Measurements from ENCODE around the gene PGLYRP4.

Gene PGLYRP4

DNA sequence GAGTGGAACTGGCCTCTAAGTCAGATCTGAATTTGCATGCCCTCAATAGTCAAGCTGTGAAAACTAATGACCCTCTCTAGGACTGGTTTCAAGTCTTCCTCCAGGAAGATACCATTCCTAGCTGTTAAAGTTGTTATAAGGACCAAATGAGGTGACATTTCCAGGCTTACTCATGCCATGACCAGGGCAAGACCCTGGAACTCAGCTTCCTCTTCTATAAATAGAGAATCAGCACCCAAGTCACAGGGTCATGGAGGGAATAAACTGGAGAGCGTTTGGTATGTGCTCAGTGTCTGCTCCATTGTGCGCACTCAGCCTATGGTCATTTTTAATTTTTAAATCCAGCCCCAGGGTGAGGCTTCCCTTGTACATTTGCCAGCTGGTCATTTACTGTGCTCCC lies 11.5 kb upstream of the PGLYRP4 start:
- Histone ChIP-seq H3K9me3 (ENCODE audit: low read length) (no peaks in the 10 kb centered on the region), H3K36me3 (ENCODE audit: insufficient read depth, low read length) (no peaks in the 10 kb centered on the region), H3K27me3 (ENCODE audit: insufficient read depth, low read length) (no peaks in the 10 kb centered on the region), H3K4me2 (ENCODE audit: low read length) (no peak overlapping the region), H3K79me2 (ENCODE audit: insufficient read depth, low read length) (no peaks in the 10 kb centered on the region), H3K9ac (ENCODE audit: low read length) (no peak overlapping the region), H3F3A (ENCODE audit: insufficient read depth, low read length) (no peaks in the 10 kb centered on the region), H3K9me2 (ENCODE audit: low read depth, low read length) (no peaks in the 10 kb centered on the region), H3K4me3 (ENCODE audit: low read depth, low read length, poor library complexity, severe bottlenecking) (no peak overlapping the region), H4K20me1 (ENCODE audit: insufficient read depth, low read length) (no peaks in the 10 kb centered on the region), H3K4me1 (ENCODE audit: insufficient read depth, low read length, severe bottlenecking) (no peaks in the 10 kb centered on the region), H2AFZ (ENCODE audit: low read length) (no peak overlapping the region), H3K27ac (ENCODE audit: low read depth, low read length, poor library complexity, severe bottlenecking) (no peak overlapping the region)
- TF ChIP-seq, protein P1, sequence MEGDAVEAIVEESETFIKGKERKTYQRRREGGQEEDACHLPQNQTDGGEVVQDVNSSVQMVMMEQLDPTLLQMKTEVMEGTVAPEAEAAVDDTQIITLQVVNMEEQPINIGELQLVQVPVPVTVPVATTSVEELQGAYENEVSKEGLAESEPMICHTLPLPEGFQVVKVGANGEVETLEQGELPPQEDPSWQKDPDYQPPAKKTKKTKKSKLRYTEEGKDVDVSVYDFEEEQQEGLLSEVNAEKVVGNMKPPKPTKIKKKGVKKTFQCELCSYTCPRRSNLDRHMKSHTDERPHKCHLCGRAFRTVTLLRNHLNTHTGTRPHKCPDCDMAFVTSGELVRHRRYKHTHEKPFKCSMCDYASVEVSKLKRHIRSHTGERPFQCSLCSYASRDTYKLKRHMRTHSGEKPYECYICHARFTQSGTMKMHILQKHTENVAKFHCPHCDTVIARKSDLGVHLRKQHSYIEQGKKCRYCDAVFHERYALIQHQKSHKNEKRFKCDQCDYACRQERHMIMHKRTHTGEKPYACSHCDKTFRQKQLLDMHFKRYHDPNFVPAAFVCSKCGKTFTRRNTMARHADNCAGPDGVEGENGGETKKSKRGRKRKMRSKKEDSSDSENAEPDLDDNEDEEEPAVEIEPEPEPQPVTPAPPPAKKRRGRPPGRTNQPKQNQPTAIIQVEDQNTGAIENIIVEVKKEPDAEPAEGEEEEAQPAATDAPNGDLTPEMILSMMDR (IDR thresholded peaks at IDR 0.05; ENCODE audit: low read length) = no peak
- no peak for TF ChIP-seq EZH2 (IDR thresholded peaks at IDR 0.05; ENCODE audit: borderline replicate concordance, low read length)

DNA sequence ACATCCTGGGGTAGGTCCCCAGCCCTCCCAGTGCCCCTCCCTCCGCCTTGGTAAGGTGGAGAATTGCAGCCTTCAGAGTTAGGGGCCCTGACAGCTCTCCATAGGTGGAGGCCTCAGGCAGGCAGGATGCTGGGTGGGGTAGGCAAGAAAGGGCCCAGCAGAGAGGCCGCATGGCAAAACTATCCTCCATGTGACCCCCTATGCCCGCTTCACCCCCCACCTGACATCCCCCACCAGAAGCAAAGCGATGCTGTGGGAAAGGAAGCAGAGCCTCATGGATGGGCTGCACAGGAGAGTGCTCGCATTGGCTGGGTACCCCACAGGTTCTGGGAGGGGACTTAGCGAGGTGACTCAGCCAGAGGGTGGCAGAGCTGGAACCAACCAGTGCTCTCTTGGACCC lies 10.6 kb upstream of the PGLYRP4 start:
- no peaks in the 10 kb centered on the region for H4K20me1 ChIP-seq (ENCODE audit: insufficient read depth, low read length)
- H3K4me2 ChIP-seq (ENCODE audit: low read length) = no peak overlapping the region
- no peaks in the 10 kb centered on the region for H3K27me3 ChIP-seq (ENCODE audit: insufficient read depth, low read length)
- no peaks in the 10 kb centered on the region for H3K79me2 ChIP-seq (ENCODE audit: insufficient read depth, low read length)
- H3K36me3 ChIP-seq (ENCODE audit: insufficient read depth, low read length) = no peaks in the 10 kb centered on the region
- no peaks in the 10 kb centered on the region for H3K4me1 ChIP-seq (ENCODE audit: insufficient read depth, low read length, severe bottlenecking)
- no peaks in the 10 kb centered on the region for H3K9me3 ChIP-seq (ENCODE audit: low read length)
- no peak overlapping the region for H2AFZ ChIP-seq (ENCODE audit: low read length)
- no peak overlapping the region for H3K9ac ChIP-seq (ENCODE audit: low read length)
- TF ChIP-seq, protein P1 (IDR thresholded peaks at IDR 0.05; ENCODE audit: low read length) = no peak
- TF ChIP-seq EZH2 (IDR thresholded peaks at IDR 0.05; ENCODE audit: borderline replicate concordance, low read length) = no peak
- no peak overlapping the region for H3K4me3 ChIP-seq (ENCODE audit: low read depth, low read length, poor library complexity, severe bottlenecking)
- no peak overlapping the region for H3K27ac ChIP-seq (ENCODE audit: low read depth, low read length, poor library complexity, severe bottlenecking)
- H3F3A ChIP-seq (ENCODE audit: insufficient read depth, low read length) = no peaks in the 10 kb centered on the region
- H3K9me2 ChIP-seq (ENCODE audit: low read depth, low read length) = no peaks in the 10 kb centered on the region

DNA sequence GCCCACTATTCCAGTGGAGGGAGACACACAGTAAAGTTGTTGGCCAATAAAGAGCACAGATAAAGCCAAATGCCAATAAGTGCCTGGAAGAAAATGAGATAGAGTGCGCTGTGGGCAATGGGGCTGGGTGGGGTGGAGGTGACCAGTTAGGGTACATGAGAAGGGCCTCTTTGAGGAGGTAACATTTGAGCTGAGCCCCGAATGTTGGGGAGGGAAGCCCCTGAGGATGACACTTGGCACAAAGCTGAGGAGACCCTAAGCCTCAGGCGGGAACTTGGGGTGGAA lies 10.0 kb upstream of the PGLYRP4 start:
- H3K36me3 ChIP-seq (ENCODE audit: insufficient read depth, low read length) = no peaks in the 10 kb centered on the region
- no peak overlapping the region for H3K27ac ChIP-seq (ENCODE audit: low read depth, low read length, poor library complexity, severe bottlenecking)
- H3K79me2 ChIP-seq (ENCODE audit: insufficient read depth, low read length) = no peaks in the 10 kb centered on the region
- no peaks in the 10 kb centered on the region for H3K27me3 ChIP-seq (ENCODE audit: insufficient read depth, low read length)
- H3K9me3 ChIP-seq (ENCODE audit: low read length) = no peaks in the 10 kb centered on the region
- no peak overlapping the region for H2AFZ ChIP-seq (ENCODE audit: low read length)
- no peaks in the 10 kb centered on the region for H3K4me1 ChIP-seq (ENCODE audit: insufficient read depth, low read length, severe bottlenecking)
- H3F3A ChIP-seq (ENCODE audit: insufficient read depth, low read length) = no peaks in the 10 kb centered on the region
- no peak for TF ChIP-seq EZH2 (IDR thresholded peaks at IDR 0.05; ENCODE audit: borderline replicate concordance, low read length)
- TF ChIP-seq, protein P1 (IDR thresholded peaks at IDR 0.05; ENCODE audit: low read length) = no peak
- no peak overlapping the region for H3K9ac ChIP-seq (ENCODE audit: low read length)
- H4K20me1 ChIP-seq (ENCODE audit: insufficient read depth, low read length) = no peaks in the 10 kb centered on the region
- no peak overlapping the region for H3K4me3 ChIP-seq (ENCODE audit: low read depth, low read length, poor library complexity, severe bottlenecking)
- H3K4me2 ChIP-seq (ENCODE audit: low read length) = no peak overlapping the region
- no peaks in the 10 kb centered on the region for H3K9me2 ChIP-seq (ENCODE audit: low read depth, low read length)

All from OCI-LY1 (cell line).